GM10266 (cell line): ENCODE measurements around the gene NCAPG2.

Experiments
- DNase-seq: peaks from one replicate; pipeline ENCODE4 v3.0.0; 2012; ENCODE audit errors: extremely low spot score
- TF ChIP-seq, protein P1 (sequence below): IDR thresholded peaks from 2 replicates; pipeline ENCODE4 v1.5.1; 2012; ENCODE audit warnings: mild to moderate bottlenecking, low read depth; ENCODE audit not compliant: control insufficient read depth, insufficient read depth; ENCODE audit errors: missing control alignments

The NCAPG2 gene

DNA sequence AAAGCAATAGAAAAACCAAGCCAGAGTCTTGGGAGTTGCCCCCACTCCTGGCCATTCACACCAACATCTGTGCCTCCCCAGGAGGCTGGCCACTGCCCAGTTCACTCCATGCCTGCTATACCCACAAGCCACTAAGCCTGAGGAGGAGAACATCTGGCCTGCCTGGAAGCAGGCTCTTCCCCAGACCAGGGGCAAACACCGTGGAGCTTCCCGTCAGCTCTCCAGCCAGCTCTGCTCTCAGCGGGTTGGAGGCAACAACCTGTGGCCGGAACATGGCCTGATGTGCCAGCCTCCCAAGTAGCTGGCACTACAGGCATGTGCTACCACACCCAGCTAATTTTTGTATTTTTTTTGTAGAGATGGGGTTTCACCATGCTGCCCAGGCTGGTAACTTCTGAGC lies 107.9 kb downstream of the NCAPG2 start:
- no peak for DNase-seq
- TF ChIP-seq, protein P1, sequence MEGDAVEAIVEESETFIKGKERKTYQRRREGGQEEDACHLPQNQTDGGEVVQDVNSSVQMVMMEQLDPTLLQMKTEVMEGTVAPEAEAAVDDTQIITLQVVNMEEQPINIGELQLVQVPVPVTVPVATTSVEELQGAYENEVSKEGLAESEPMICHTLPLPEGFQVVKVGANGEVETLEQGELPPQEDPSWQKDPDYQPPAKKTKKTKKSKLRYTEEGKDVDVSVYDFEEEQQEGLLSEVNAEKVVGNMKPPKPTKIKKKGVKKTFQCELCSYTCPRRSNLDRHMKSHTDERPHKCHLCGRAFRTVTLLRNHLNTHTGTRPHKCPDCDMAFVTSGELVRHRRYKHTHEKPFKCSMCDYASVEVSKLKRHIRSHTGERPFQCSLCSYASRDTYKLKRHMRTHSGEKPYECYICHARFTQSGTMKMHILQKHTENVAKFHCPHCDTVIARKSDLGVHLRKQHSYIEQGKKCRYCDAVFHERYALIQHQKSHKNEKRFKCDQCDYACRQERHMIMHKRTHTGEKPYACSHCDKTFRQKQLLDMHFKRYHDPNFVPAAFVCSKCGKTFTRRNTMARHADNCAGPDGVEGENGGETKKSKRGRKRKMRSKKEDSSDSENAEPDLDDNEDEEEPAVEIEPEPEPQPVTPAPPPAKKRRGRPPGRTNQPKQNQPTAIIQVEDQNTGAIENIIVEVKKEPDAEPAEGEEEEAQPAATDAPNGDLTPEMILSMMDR = no peak

DNA sequence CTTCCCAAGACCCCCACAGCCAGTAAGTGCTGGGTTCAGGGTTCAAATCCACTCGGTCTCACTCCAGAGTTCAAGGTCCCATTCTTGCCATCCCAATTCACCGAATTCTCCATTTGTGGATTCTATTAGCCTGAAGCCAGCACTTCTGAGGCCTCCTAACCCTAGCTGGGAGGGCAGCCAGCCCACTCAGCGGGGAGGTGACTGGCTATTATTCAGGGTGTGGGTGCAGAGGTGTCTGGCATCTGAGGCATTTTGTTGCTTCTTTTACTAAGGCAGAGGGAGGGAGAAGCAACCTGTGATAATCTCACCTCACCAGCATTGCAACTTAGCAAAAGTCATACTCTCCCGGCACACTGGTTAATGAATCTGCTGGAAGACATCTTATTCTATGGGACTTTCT lies 108.3 kb downstream of the NCAPG2 start:
- TF ChIP-seq, protein P1 = no peak
- DNase-seq = no peak

DNA sequence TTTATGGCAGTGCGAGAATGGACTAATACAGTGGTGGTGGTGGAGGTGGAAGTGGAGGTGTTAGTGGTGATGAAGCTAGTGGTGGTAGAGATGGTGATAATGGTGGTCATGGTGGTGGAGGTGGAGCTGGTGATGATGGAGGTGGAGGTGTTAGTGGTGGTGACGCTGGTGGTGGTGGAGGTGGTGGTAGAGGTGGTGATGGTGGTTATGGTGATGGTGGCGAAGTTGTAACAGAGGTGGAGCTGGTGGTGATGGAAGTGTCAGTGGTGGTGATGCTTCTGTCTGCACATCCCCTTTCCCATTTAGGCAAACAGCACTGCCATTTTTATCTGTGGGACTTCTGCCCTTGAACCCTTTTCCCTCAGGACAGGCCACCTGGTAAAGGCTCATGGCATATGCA lies 109.5 kb downstream of the NCAPG2 start:
- TF ChIP-seq, protein P1 = no peak
- no peak for DNase-seq

DNA sequence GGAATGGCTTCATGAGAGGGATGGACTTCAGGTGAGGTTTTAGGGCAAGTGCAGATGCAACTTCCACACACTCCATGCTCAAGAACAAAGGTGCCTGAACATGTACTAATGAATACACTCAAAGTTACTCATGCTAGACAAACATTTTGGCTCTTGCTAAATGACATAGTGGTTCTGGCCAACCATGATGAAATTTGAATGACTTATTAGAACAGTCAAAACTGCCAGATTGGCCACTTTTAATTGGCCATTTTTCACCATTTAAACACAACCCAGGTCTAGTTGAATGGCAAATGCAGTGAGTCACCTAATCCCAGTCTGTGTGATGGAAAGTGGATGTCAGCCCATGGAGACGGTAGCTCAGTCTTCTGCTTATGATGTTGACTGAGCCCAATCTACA lies 112.1 kb downstream of the NCAPG2 start:
- no peak for DNase-seq
- TF ChIP-seq, protein P1 = no peak

DNA sequence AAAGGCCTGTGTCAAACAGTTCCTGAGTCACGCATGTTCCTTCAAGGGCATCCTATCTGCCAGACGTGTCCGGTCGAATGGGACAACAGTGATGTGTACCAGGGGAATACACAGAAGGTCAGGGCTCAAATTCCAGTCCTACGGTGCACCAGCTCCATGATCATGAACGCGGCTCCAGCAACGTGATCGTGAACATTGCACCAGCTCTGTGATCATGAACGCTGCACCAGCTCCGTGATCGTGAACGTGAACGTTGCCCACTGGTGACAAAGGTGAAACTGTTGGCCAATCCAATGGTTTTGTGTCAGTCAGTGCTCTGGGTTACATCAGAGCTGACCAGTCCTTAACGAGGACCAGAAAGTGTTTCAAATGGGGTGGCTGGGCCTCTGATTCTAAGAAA lies 112.7 kb downstream of the NCAPG2 start:
- no peak for DNase-seq
- TF ChIP-seq, protein P1 = no peak

DNA sequence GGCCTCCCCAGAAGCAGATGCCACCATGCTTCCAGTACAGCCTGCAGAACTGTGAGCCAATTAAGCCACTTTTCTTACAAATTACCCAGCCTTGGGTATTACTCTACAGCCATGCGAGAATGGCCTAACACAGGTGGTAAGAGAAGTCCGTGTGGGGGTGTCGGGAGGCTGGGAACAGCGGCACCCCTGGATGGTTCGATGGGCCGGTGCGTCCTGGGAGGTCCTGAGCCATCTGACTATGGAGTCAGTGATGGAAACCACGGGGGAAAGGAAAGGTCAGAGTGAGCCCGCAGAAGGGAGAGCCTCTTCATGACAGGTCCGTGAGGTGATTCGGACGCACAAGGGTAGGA lies 114.4 kb downstream of the NCAPG2 start:
- TF ChIP-seq, protein P1 = no peak
- no peak for DNase-seq

DNA sequence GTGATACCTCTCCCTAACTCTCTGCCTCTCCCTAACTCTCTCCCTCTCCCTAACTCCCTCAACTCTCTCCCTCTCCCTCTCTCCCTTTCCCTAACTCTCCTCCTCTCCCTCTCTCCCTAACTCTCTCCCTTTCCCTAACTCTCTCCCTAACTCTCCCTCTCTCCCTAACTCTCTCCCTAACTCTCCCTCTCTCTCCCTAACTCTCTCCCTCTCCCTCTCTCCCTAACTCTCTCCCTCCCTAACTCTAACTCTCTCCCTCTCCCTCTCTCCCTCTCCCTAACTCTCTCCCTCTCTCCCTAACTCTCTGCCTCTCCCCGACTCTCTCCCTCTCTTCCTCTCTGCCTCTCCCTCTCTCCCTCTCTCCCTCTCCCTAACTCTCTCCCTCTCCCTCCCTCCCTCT lies 115.0 kb downstream of the NCAPG2 start:
- TF ChIP-seq, protein P1 = no peak
- DNase-seq = no peak
